BJ (cell line): ENCODE measurements around the gene CELA3A. TPM values are rescaled to one million over a fixed set of nuclear protein-coding genes. Genes with fewer than 3 reads are reported as not detected.
"Not testable (repeated sequence)": the region's sequence is repeated elsewhere in the genome, so short reads cannot be mapped to it uniquely, and the experiment has no call there.

Experiments
- CTCF ChIA-PET: fragments of 350-600 bp; formaldehyde crosslinking; extraction: SDS; loops from one replicate; lab custom pipeline; 2021; ENCODE audit warnings: antibody characterized with exemption, inconsistent platforms; lab: Yijun Ruan, JAX
- POLR2A ChIA-PET: fragments of 300-600 bp; sonication (Branson Sonifier 250); formaldehyde crosslinking; extraction: SDS; loops from one replicate; lab custom pipeline; 2021; ENCODE audit warnings: antibody characterized with exemption; lab: Charles Lee
- DNase-seq: peaks from one replicate; pipeline ENCODE4 v3.0.0-alpha.2; 2011; ENCODE audit warnings: low read depth
- H3K27me3 ChIP-seq: 2 replicates; pipeline ENCODE4 v1.6.0; 2011; ENCODE audit warnings: low read length; ENCODE audit not compliant: control insufficient read depth, insufficient read depth
- H3K36me3 ChIP-seq: 2 replicates; pipeline ENCODE4 v1.5.1; 2011; ENCODE audit warnings: low read length; ENCODE audit not compliant: control insufficient read depth, insufficient read depth
- H3K4me3 ChIP-seq: 2 replicates; pipeline ENCODE4 v1.5.1; 2011; ENCODE audit warnings: low read depth, mild to moderate bottlenecking, control low read depth, low read length
- CTCF ChIP-seq: IDR thresholded peaks from 2 replicates; pipeline ENCODE4 v1.5.1; 2011; ENCODE audit warnings: low read depth, mild to moderate bottlenecking, control low read depth, inconsistent platforms, low read length, moderate library complexity; ENCODE audit not compliant: insufficient read depth
- polyA plus RNA-seq: library from polyadenylated mRNA; depleted of rRNA; stranded (reverse); fragments of >200 nt; gene quantifications from 2 replicates; pipeline ENCODE4 v1.2.3, GENCODE V29; 2011

CELA3A gene
- polyA plus RNA-seq, 1 experiment = not detected

GRCh38 chr1:22002461-22002860 is 1.0 kb downstream of the CELA3A start:
- POLR2A ChIA-PET, H3K4me3 ChIP-seq, DNase-seq, H3K27me3 ChIP-seq, H3K36me3 ChIP-seq: not testable (repeated sequence)
- CTCF ChIA-PET = interaction anchor here (0.6 kb wide), 1 partner anchor 207 kb away, joined by 3 read pairs; no protein-coding TSS in a partner anchor

GRCh38 chr1:22002875-22003274 is 1.4 kb downstream of the CELA3A start:
- H3K36me3 ChIP-seq, DNase-seq, H3K4me3 ChIP-seq, POLR2A ChIA-PET, CTCF ChIA-PET, H3K27me3 ChIP-seq: not testable (repeated sequence)

- H3K27me3 ChIP-seq, POLR2A ChIA-PET, CTCF ChIA-PET, DNase-seq, H3K36me3 ChIP-seq, H3K4me3 ChIP-seq: not testable (repeated sequence)
These were observed 2.5 kb downstream of the CELA3A start for GRCh38 chr1:22003959-22004358.

GRCh38 chr1:22005261-22006149 is 4.0 kb downstream of the CELA3A start:
- CTCF ChIA-PET = interaction anchor here (0.7 to 1.2 kb wide), 4 partner anchors 20 to 634 kb away, joined by 3 read pairs; no protein-coding TSS in a partner anchor
- peak; percentile 42 for TF ChIP-seq CTCF
- H3K27me3 ChIP-seq, DNase-seq, H3K4me3 ChIP-seq, H3K36me3 ChIP-seq, POLR2A ChIA-PET: not testable (repeated sequence)

- H3K36me3 ChIP-seq, DNase-seq, CTCF ChIA-PET, POLR2A ChIA-PET, H3K4me3 ChIP-seq, H3K27me3 ChIP-seq: not testable (repeated sequence)
These were observed 5.3 kb downstream of the CELA3A start for GRCh38 chr1:22006736-22007135.

DNA sequence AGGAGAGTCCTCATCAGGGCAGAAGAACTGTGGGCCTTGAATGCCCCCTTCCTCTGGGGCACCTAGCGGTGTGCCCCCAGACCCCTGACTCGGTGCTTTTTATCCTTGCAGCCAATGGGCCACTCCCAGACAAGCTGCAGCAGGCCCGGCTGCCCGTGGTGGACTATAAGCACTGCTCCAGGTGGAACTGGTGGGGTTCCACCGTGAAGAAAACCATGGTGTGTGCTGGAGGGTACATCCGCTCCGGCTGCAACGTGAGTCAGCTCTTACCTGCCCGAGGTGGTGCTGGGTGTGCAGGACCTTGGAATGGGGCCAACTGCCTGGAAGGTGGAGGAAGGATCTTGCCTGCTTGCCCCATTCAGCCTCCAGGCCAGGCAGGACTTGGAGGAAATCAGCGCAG is 5.8 kb downstream of the CELA3A start:
- CTCF ChIA-PET, POLR2A ChIA-PET, H3K27me3 ChIP-seq, H3K36me3 ChIP-seq, DNase-seq, H3K4me3 ChIP-seq: not testable (repeated sequence)

GRCh38 chr1:22009566-22009965 is 8.1 kb downstream of the CELA3A start:
- CTCF ChIA-PET, DNase-seq, H3K27me3 ChIP-seq, H3K4me3 ChIP-seq, H3K36me3 ChIP-seq, POLR2A ChIA-PET: not testable (repeated sequence)

- POLR2A ChIA-PET, H3K36me3 ChIP-seq, DNase-seq, H3K27me3 ChIP-seq, CTCF ChIA-PET, H3K4me3 ChIP-seq: not testable (repeated sequence)
These were observed 11.3 kb downstream of the CELA3A start for GRCh38 chr1:22012752-22013151.

DNA sequence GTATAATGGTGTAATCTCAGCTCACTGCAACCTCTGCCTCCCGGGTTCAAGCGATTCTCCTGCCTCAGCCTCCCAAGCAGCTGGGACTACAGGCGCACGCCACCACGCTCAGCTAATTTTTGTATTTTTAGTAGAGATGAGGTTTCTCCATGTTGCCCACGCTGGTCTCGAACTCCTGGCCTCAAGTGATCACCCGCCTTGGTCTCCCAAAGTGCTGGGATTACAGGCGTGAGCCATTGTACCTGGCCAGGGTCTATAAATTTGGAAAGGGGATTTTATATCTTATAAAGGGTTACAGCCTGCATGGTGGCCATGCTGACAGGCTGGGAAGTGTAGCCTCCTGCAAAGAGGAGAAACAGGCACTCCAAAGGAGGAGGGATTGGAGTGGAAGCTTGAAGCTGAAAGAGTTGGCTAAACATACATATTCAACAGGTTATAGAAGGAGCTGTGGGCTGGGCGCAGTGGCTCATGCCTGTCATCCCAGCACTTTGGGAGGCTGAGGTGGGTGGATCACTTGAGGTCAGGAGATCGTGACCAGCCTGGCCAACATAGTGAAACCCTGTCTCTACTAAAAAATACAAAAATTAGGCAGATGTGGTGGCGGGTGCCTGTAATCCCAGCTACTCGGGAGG is 13.2 kb downstream of the CELA3A start:
- POLR2A ChIA-PET, H3K4me3 ChIP-seq, H3K36me3 ChIP-seq, DNase-seq, H3K27me3 ChIP-seq: not testable (repeated sequence)
- CTCF ChIA-PET = interaction anchor here (0.9 kb wide), 1 partner anchor 39 kb away, joined by 3 read pairs; no protein-coding TSS in a partner anchor
